ENCODE results near the gene CXCR2.

GRCh38 chr2:218097975-218098374, 27.9 kb upstream of the CXCR2 start:
- TF ChIP-seq ZNF274 (IDR thresholded peaks at IDR 0.05; ENCODE audit: low read depth, low read length) = no peak
- no peak for TF ChIP-seq SUZ12 (IDR thresholded peaks at IDR 0.05; ENCODE audit: extremely low read depth, insufficient read depth, insufficient read length)
- TF ChIP-seq YY1 (IDR thresholded peaks at IDR 0.05; ENCODE audit: insufficient read depth, insufficient read length) = no peak

Data from NT2/D1 (cell line).